Umbilical cord (tissue), 2 donors: Measurements from ENCODE around the gene CHTF8. TPM values are rescaled to one million over a fixed set of nuclear protein-coding genes. Genes with fewer than 3 reads are reported as not detected.
"Not testable (repeated sequence)": the region's sequence is repeated elsewhere in the genome, so short reads cannot be mapped to it uniquely, and the experiment has no call there.

Experiments used
- DNase-seq: peaks from one replicate; pipeline ENCODE4 v3.0.0-alpha.2; 2015; ENCODE audit warnings: low spot score
- total RNA-seq: library from RNA; depleted of rRNA; stranded (reverse); fragments of >200 nt; gene quantifications from one replicate; pipeline ENCODE4 v1.2.3, GENCODE V29; 2014; ENCODE audit warnings: low replicate concordance; ENCODE audit not compliant: insufficient read depth

Gene CHTF8
- total RNA-seq, 1 donor from 2014 or later: 46.5 TPM

DNA sequence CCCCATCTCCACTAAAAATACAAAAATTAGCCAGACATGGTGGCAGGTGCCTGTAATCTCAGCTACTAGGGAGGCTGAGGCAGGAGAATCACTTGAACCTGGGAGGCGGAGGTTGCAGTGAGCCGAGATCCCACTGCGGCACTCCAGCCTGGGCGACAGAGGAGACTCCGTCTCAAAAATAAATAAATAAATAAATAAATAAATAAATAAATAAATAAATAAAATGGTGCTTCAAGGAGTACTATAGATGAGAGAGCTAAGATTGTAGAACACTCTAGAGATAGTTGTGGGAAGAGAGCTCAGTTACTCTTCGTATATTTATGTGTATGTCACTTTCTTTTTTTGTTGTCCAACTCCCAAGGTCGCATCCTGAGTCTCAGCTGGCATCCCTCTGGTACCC is 7.1 kb upstream of the CHTF8 start:
- not testable (repeated sequence) for DNase-seq

GRCh38 chr16:69138608-69139007 is 6.2 kb upstream of the CHTF8 start:
- DNase-seq: no peak

DNA sequence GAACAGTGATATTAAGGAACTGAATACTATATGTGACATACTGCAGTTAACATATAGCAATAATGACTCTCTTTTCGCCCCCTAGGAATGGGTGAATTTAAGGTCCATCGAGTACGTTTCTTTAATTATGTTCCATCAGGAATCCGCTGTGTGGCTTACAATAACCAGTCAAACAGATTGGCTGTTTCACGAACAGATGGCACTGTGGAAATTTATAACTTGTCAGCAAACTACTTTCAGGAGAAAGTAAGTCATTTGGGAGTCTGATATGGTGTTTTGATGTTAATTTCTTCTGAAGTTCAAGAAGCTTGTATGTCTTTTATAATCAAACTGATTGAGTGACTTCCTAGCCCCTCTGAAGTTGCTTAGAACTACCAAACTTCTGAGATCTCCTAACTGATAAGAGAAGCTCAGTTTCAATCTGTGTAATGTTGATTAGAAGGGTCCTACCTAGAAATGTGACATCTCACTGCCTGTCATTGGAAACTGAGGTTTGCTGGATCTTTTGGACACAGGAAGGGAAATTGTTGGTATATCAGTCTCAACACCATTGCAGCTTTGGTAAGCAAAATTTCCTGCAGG is 1.1 kb upstream of the CHTF8 start:
- DNase-seq: no peak

- peak; percentile 91 for DNase-seq
Measured at GRCh38 chr16:69131839-69132423, 457 bp downstream of the CHTF8 start.

GRCh38 chr16:69131167-69131838 is 1.1 kb downstream of the CHTF8 start:
- DNase-seq: peak; percentile 74

- no peak for DNase-seq
Measured at GRCh38 chr16:69130461-69130860, 1.9 kb downstream of the CHTF8 start.

DNA sequence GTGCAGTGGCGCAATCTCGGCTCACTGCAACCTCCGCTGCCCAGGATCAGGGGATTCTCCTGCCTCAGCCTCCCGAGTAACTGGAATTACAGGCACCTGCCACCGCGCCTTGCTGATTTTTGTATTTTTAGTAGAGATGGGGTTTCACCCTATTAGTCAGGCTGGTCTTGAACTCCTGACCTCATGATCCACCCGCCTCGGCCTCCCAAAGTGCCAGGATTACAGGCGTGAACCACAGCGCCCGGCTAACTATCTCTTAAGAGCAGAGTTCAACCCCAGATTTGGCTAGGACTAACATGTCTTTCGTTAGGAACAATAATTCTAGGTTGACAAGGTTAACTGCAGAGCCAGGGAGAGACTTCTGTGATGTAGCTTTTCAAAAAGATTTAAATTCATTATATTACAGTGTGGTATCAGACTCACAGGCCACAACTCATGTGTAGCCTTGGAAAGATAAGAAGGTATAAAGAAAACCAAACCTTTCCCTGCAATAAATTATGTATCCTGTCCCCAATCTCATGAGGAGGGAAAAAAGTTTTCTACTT is 4.3 kb downstream of the CHTF8 start:
- no peak for DNase-seq

- not testable (repeated sequence) for DNase-seq
Measured at GRCh38 chr16:69126801-69127200, 5.6 kb downstream of the CHTF8 start.

- DNase-seq: no peak
Measured at GRCh38 chr16:69126221-69126620, 6.2 kb downstream of the CHTF8 start.

DNA sequence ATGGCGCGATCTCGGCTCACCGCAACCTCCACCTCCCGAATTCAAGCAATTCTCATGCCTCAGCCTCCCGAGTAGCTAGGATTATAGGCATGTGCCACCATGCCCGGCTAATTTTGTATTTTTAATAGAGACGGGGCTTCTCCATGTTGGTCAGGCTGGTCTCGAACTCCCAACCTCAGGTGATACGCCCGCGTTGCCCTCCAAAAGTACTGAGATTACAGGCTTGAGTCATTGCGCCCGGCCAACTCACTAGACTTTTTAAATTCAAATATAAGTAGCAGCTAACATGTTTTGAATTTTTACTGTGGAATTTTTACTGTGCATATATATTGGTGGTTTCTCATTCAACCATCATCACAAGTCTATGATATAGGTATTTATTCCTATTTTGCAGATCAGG is 7.4 kb downstream of the CHTF8 start:
- not testable (repeated sequence) for DNase-seq

DNA sequence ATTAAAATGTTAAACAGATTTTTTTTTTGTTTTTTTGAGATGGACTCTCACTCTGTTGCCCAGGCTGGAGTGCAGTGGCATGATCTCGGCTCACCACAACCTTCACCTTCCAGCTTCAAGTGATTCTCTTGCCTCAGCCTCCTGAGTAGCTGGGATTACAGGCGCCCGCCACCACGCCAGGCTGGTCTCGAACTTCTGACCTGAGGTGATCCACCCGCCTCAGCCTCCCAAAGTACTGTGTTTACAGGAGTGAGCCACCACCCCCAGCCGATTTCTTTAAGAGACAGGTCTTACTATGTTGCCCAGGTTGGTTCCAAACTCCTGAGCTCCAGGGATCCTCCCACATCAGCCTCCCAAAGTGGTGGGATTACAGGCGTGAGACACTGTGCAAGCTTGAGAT is 8.0 kb downstream of the CHTF8 start:
- DNase-seq: not testable (repeated sequence)

- DNase-seq: peak; percentile 65
Measured at GRCh38 chr16:69123910-69124309, 8.5 kb downstream of the CHTF8 start.

GRCh38 chr16:69120096-69120664 is 12.2 kb downstream of the CHTF8 start:
- no peak for DNase-seq

DNA sequence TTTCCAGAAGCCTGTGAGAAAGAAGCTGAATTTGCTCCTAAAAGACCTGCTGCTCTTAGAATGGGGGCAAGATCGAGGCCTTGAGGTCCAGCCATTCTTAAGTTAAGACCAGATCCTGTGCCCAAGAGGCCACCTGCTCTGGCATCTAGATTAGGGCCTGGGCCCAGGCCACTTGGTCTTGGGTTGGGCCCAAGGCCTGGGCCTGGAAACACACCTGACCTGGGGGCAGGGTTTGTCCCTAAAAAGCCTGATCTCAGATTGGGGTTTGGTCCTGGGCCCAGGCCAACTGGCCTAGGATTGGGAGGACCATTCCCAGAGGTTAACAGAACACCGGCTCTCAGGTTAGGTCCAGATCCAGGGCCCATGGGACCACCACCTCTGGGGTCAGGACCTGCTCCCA is 12.9 kb downstream of the CHTF8 start:
- no peak for DNase-seq

- no peak for DNase-seq
Measured at GRCh38 chr16:69118994-69119393, 13.4 kb downstream of the CHTF8 start.

- DNase-seq: no peak
Measured at GRCh38 chr16:69118468-69118867, 13.9 kb downstream of the CHTF8 start.

- DNase-seq: no peak
Measured at GRCh38 chr16:69116906-69117305, 15.5 kb downstream of the CHTF8 start.

- no peak for DNase-seq
Measured at GRCh38 chr16:69116256-69116875, 16.0 kb downstream of the CHTF8 start.

DNA sequence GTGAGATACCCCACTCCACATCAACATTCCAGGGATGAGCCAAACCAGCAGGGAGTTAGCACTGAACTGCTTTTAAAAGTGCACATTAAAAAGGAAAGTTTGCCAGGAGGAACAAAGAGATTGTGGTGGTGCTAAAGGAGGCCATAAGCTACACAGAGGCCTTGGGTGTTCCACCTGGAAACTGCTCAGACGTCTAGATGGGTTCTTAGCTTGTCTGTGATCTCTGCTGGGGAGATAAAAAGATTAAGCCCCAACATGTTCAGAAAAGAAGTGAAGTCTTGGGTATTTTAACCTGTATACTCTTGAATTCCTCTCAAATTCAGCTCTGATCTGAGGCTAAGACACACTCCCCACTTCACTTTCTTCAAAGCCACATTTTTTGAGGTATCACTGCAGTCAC is 16.6 kb downstream of the CHTF8 start:
- DNase-seq: no peak

DNA sequence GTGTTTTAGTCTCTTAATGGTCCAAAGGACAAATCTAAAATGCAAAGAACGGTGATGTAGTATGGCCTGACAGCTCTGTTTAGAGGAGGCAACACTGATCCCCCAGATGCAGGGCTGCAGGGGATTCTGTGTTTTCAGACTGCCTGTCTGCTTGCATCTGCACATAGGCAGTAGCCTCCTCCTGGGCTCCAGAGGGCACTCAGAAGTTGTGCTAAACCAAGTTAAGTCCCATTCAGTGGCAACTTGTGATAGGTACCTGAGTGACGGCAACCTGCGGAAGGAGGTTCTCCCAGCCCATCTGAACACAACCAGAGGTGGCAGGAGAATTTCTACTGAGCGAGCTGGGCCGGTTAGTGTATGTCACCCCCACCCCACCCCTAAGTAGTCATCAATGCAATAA is 17.0 kb downstream of the CHTF8 start:
- DNase-seq: no peak

DNA sequence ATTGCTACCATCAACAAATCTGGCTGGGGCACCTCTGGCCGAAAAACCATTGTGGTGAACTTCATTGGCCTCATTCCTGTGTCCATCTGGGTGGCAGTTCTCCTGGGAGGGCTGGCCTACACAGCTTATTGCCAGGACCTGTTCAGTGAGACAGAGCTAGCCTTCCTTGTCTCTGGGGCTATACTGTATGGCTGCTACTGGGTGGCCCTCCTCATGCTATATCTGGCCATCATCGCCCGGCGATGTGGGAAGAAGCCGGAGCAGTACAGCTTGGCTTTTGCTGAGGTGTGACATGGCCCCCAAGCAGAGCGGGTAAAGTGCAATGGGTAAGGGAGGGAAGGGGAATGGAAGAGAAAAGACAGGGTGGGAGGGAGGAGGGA is 17.4 kb downstream of the CHTF8 start:
- DNase-seq: no peak

- no peak for DNase-seq
Measured at GRCh38 chr16:69114346-69114975, 17.9 kb downstream of the CHTF8 start.
